ENCODE data around the gene GALNT18. TPM values are rescaled to one million over a fixed set of nuclear protein-coding genes. Genes with fewer than 3 reads are reported as not detected.

The GALNT18 gene
- total and polyA plus RNA-seq, 2 of the 4 experiments (the other 2 are of a cell fraction), result 9.5 to 11.3 TPM

DNA sequence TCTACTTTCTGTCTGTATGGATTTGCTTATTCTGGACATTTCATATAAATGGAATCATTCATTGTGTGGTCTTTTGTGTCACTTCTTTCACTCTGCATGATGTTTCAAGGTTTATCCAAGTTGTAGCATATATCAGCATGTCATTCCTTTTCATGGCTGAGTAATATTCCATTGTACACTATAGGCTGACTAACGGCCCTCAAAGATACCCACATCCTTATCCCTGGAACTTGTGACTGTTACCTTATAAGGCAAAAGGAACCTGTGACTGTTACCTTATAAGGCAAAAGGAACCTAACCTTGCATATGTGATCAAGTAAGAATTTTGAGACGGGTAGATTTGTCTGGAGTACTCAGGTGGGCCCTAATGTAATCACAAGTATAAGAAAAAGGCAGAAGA is 380.5 kb downstream of the GALNT18 start:
- POLR2A ChIA-PET (ENCODE audit: unreplicated experiment), result no interaction called here

More for the DNA sequence above, 380.5 kb downstream of the GALNT18 start:
- Histone ChIP-seq H4K8ac (ENCODE audit: low read depth in 2 of 2, low read length in 2 of 2) (no peak overlapping the region), H2BK20ac (ENCODE audit: low read depth, low read length) (no peak overlapping the region), H2BK120ac (ENCODE audit: low read depth, low read length) (no peak overlapping the region), H4K5ac (ENCODE audit: low read depth, low read length) (no peak overlapping the region), H3K9me3 (ENCODE audit: control insufficient read depth, insufficient read depth, low read length) (no peaks in the 10 kb centered on the region), H3K9ac (ENCODE audit: low read depth, low read length) (no peak overlapping the region), H2AK9ac (replicated peaks; ENCODE audit: low read depth, low read length, poor library complexity) (no peak overlapping the region), H4K20me1 (ENCODE audit: insufficient read depth, low read length) (no peaks in the 10 kb centered on the region), H3K4me1 (ENCODE audit: control insufficient read depth, insufficient read depth, low read length) (no peaks in the 10 kb centered on the region), H2AK5ac (ENCODE audit: low read depth, low read length) (no peak overlapping the region), H4K91ac (ENCODE audit: insufficient read depth, low read depth, low read length) (no peak overlapping the region), H3K4me3 (ENCODE audit: insufficient read depth, low read depth, low read length) (no peak overlapping the region), H3K56ac (ENCODE audit: extremely low read depth, insufficient read depth, low read length) (no peak overlapping the region), H3K14ac (replicated peaks; ENCODE audit: low read depth, low read length) (no peak overlapping the region), H3K9me1 (ENCODE audit: insufficient read depth, low read length) (no peaks in the 10 kb centered on the region; the same call in 1 of the 2 replicates), H3K79me1 (ENCODE audit: low read depth in 1 of 2, low read length in 2 of 2) (no peaks in the 10 kb centered on the region), H3K18ac (ENCODE audit: low read depth, low read length) (no peak overlapping the region), H2BK5ac (ENCODE audit: low read depth, low read length, poor library complexity, severe bottlenecking) (no peak overlapping the region), H3K27me3 (ENCODE audit: control insufficient read depth, insufficient read depth, low read length) (peaks cover 12% of the 10 kb centered on the region), H3K23ac (ENCODE audit: low read depth, low read length) (no peak overlapping the region), H2AFZ (replicated peaks; ENCODE audit: low read length, poor library complexity) (no peak overlapping the region), H2BK15ac (ENCODE audit: low read depth, low read length) (no peak overlapping the region), H3K36me3 (ENCODE audit: control insufficient read depth, insufficient read depth, low read length) (no peaks in the 10 kb centered on the region), H3K4ac (ENCODE audit: low read depth, low read length) (no peak overlapping the region), H3K4me2 (ENCODE audit: low read depth, low read length) (no peak overlapping the region), H3K27ac (ENCODE audit: insufficient read depth, low read length) (no peak overlapping the region)
- WGBS, 2 experiments (ENCODE audit: extremely low coverage in 2 of 2, insufficient read length in 1 of 2), result no CpG with 5 or more reads among the region's 2 CpGs
- no peak for TF ChIP-seq RCOR1 (IDR thresholded peaks at IDR 0.05; ENCODE audit: insufficient replicate concordance, low read length)
- TF ChIP-seq RFX5 (IDR thresholded peaks at IDR 0.05; ENCODE audit: low read depth, low read length), result no peak
- TF ChIP-seq, protein P1, sequence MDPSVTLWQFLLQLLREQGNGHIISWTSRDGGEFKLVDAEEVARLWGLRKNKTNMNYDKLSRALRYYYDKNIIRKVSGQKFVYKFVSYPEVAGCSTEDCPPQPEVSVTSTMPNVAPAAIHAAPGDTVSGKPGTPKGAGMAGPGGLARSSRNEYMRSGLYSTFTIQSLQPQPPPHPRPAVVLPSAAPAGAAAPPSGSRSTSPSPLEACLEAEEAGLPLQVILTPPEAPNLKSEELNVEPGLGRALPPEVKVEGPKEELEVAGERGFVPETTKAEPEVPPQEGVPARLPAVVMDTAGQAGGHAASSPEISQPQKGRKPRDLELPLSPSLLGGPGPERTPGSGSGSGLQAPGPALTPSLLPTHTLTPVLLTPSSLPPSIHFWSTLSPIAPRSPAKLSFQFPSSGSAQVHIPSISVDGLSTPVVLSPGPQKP (IDR thresholded peaks at IDR 0.05; ENCODE audit: borderline replicate concordance, low read depth, low read length), result no peak
- CTCF ChIA-PET, result no interaction called here
- no TSS peak for BruUV-seq (replicated peaks)
- intact Hi-C loops (cut with micrococcal nuclease), result no loop called here
- ATAC-seq (ENCODE audit: low read depth), result no peak
- dilution Hi-C loops (cut with HindIII; ENCODE audit: low sequenced_read_pairs, unreplicated experiment), result no loop called here
- DNase-seq, result no peak
- in situ Hi-C loops (cut with MboI; ENCODE audit: low sequenced_read_pairs), result no loop called here

All from IMR-90 (cell line).